Pancreas (tissue), 10 donors: ENCODE results near the gene PIAS4. TPM values are rescaled to one million over a fixed set of nuclear protein-coding genes. Genes with fewer than 3 reads are reported as not detected.

Experiments
- ATAC-seq, 4 donors: fragments of 200-7000 bp; cut with Tn5 transposase; one replicate each; pipeline versions ENCODE4 v1.8.0 to v1.9.1; 2020; ENCODE audit warnings: mild to moderate bottlenecking in 4 of 4, moderate library complexity in 4 of 4
- DNase-seq, 6 donors: peaks; one replicate each; pipeline ENCODE4 v3.0.0-alpha.2; 2020
- FAIRE-seq: peaks from 2 replicates; lab custom pipeline; 2012; peaks lifted over from hg19 to GRCh38; lab: Jason Lieb, UNC
- H3K27ac ChIP-seq, 4 donors: fragments of 200-600 bp; sonication (generic); 1 replicate in 3 of 4; 2 replicates in 1 of 4; pipeline versions ENCODE4 v1.5.0 to v1.8.0; 2020
- H3K27me3 ChIP-seq, 4 donors: fragments of 200-600 bp; one replicate each; pipeline ENCODE4 v1.8.0; 2021
- H3K36me3 ChIP-seq, 3 donors: fragments of 200-600 bp; sonication (generic) in 1 of 3; one replicate each; pipeline versions ENCODE4 v1.5.0 to v1.8.0; 2020 to 2021
- H3K4me1 ChIP-seq, 3 donors: fragments of 200-600 bp; one replicate each; pipeline ENCODE4 v1.8.0; 2021
- H3K4me3 ChIP-seq, 4 donors: fragments of 200-600 bp; sonication (generic) in 2 of 4; one replicate each; pipeline versions ENCODE4 v1.5.0 to v1.8.0; 2020 to 2021
- H3K9me3 ChIP-seq, 4 donors: fragments of 200-600 bp; one replicate each; pipeline ENCODE4 v1.8.0; 2021
- CTCF ChIP-seq, 4 donors: fragments of 200-600 bp; sonication (generic) in 3 of 4; IDR thresholded peaks; one replicate each; pipeline versions ENCODE4 v1.5.0 to v1.8.0; 2021; ENCODE audit warnings: antibody characterized with exemption in 4 of 4
- WGBS, 2 donors: extraction: QIAGEN DNeasy Blood & Tissue Kit; methylation state at CpG; one replicate each; pipeline ENCODE4 v1.1.7; 2013; 5-methylcytosine and 5-hydroxymethylcytosine counted together
- intact Hi-C, 3 donors: fragments of 100-400 bp; cut with DNase I; formaldehyde crosslinking; loops; one replicate each; pipeline versions ENCODE4 v1.11.1 to v1.14.2; 2022
- polyA plus RNA-seq, 2 donors: library from polyadenylated mRNA; stranded (reverse); fragments of 200-250 nt; gene quantifications; one replicate each; pipeline ENCODE4 v1.2.3, GENCODE V29; 2013
- total RNA-seq, 6 donors: library from RNA; stranded (reverse); fragmentation: NEBNext Ultra II Directional in 4 of 6; extraction: Animal tissue kit (Norgen Biotek cat#: 25700) in 4 of 6; gene quantifications; one replicate each; pipeline versions ENCODE4 v1.2.1 to v1.2.4, GENCODE V29; 2021 to 2023
- donor health status: healthy with polysubstance abuse.
- donor health status: DM: no; HTN: no; CAD: no; lungs with moderate emphysema.
- donor health status: DM: no; HTN: no; CAD: no.
- donor health status: control.
- donor health status: control.
- donor health status: Bipolar disorder and iron deficiency.
- donor health status: DM: yes; HTN: yes; CAD: no.
- donor health status: DM: no; HTN: no; CAD: no.
- donor health status: DM: no; HTN: no; CAD: no.
- donor health status: DM: yes; HTN: yes; CAD: no.

PIAS4 gene
- total and polyA plus RNA-seq, 8 donors: 12.8 to 25.3 (median 15.4) TPM

GRCh38 chr19:3983936-3984583 lies 23.5 kb upstream of the PIAS4 start:
- intact Hi-C loops: no loop called here
- WGBS, 2 donors: 9 to 10% methylated on average over 30 of the region's 30 CpGs
- peak in 5 of 6 donors; percentile 36 to 69 (median 53) for DNase-seq
- Histone ChIP-seq H3K27me3 (no peaks in the 10 kb centered on the region), H3K4me3 (peak overlapping the region; percentile 63 to 99 (median 88)), H3K4me1 (peaks cover 16 to 39% (median 27%) of the 10 kb centered on the region in 3 donors), H3K36me3 (peaks cover 28 to 51% (median 51%) of the 10 kb centered on the region in 3 donors), H3K27ac (peak overlapping the region; percentile 7 to 92 (median 80)), H3K9me3 (no peaks in the 10 kb centered on the region)
- FAIRE-seq: no peak
- peak in 2 of 4 donors; percentile 3 to 8 for ATAC-seq
- no peak for TF ChIP-seq CTCF (IDR thresholded peaks at IDR 0.05)

GRCh38 chr19:3984584-3984907 lies 23.0 kb upstream of the PIAS4 start:
- Histone ChIP-seq H3K36me3 (peaks cover 25 to 46% (median 46%) of the 10 kb centered on the region in 3 donors), H3K4me3 (peak overlapping the region; percentile 63 to 99 (median 88)), H3K27ac (peak overlapping the region; percentile 73 to 92 (median 88)), H3K27me3 (no peaks in the 10 kb centered on the region), H3K4me1 (peaks cover 16 to 39% (median 27%) of the 10 kb centered on the region in 3 donors), H3K9me3 (no peaks in the 10 kb centered on the region)
- ATAC-seq: peak in 3 of 4 donors; percentile 1
- 1% methylated on average over 10 of the region's 10 CpGs for WGBS, 2 donors
- FAIRE-seq: no peak
- intact Hi-C loops: no loop called here
- DNase-seq: peak in 2 of 6 donors; percentile 20 to 45
- no peak for TF ChIP-seq CTCF (IDR thresholded peaks at IDR 0.05)

- FAIRE-seq: no peak
- ATAC-seq: peak; percentile 68 to 78 (median 76)
- intact Hi-C loops: no loop called here
- peak; percentile 82 to 97 (median 94) for DNase-seq
- H3K4me3 ChIP-seq: peak within 1 kb of the TSS; percentile 63 to 99 (median 88)
- no peaks in the 10 kb centered on the region for H3K27me3 ChIP-seq
- H3K36me3 ChIP-seq: peaks cover 21 to 41% (median 40%) of the 10 kb centered on the region in 3 donors
- WGBS, 2 donors: 0 to 1% methylated on average over 80 of the region's 80 CpGs
- TF ChIP-seq CTCF (IDR thresholded peaks at IDR 0.05): no peak
- peak within 1 kb of the TSS; percentile 73 to 92 (median 88) for H3K27ac ChIP-seq
- no peaks in the 10 kb centered on the region for H3K9me3 ChIP-seq
- H3K4me1 ChIP-seq: peaks cover 16 to 39% (median 27%) of the 10 kb centered on the region in 3 donors
Measured at GRCh38 chr19:3984908-3985642, 22.5 kb upstream of the PIAS4 start, which contains the start of gene EEF2. TSS of gene EEF2 (minus strand) at chr19:3985463. CDS start at chr19:3985380, 83 bp downstream.

GRCh38 chr19:3985643-3986259 lies 21.8 kb upstream of the PIAS4 start:
- FAIRE-seq (no peak), DNase-seq (no peak), ATAC-seq (peak in 2 of 4 donors; percentile 0)

More at GRCh38 chr19:3985643-3986259, 21.8 kb upstream of the PIAS4 start:
- peaks cover 16 to 39% (median 27%) of the 10 kb centered on the region in 3 donors for H3K4me1 ChIP-seq
- peak overlapping the region in 1 of 4 donors; percentile 90 for H3K27ac ChIP-seq
- H3K36me3 ChIP-seq: peaks cover 15 to 34% (median 34%) of the 10 kb centered on the region in 3 donors
- intact Hi-C loops: no loop called here
- H3K4me3 ChIP-seq: peak overlapping the region; percentile 63 to 99 (median 88)
- no peaks in the 10 kb centered on the region for H3K27me3 ChIP-seq
- 2% methylated on average over 19 of the region's 19 CpGs for WGBS, 2 donors
- no peaks in the 10 kb centered on the region for H3K9me3 ChIP-seq
- TF ChIP-seq CTCF (IDR thresholded peaks at IDR 0.05): no peak
